Measurements from ENCODE around the gene YIPF5.

Gene YIPF5

DNA sequence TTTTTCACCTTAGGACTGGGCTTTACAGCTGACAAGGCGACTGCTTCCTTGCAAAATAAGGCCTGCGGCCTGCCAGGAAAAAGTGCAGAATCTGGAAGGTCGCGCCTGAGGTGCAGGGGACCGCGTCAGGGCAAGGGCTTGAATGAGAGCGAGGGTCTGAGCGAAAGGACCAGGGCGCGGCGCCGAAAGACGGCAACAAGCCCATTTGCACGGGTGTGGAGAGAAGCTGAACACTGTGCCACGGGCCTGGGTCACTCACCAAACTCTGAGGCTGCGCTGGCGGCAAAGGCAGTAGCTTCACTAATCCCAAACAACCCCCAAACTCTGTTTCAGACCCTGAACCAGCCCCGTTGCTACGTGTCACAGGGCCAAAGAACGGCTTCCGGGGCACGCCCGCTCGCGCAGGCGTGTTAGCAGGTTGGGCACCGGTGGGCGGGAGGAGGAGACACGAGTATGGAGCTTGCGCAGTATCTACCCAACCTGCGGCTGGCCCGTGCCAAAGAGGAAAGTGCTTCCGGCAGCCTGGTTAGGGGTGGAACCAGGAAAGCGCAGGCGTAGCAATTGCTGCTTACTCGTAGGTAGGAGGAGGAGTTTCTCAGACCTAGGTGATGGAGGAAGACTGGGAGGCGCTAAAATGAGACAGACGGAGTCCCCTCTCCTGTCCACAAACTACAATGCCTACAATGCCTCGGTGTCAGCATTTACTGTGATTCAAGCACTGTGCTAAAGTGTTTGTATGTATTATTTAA is at the start of gene YIPF5, which contains the start of gene KCTD16:
Gene YIPF5 (minus strand): TSS at position 384 of the 749 bp plus-strand sequence. CDS start 704 bp downstream, outside the sequence.
Gene KCTD16 (plus strand): TSS at position 598 of the 749 bp plus-strand sequence.
- peak; percentile 64 to 97 (median 90) for DNase-seq

DNA sequence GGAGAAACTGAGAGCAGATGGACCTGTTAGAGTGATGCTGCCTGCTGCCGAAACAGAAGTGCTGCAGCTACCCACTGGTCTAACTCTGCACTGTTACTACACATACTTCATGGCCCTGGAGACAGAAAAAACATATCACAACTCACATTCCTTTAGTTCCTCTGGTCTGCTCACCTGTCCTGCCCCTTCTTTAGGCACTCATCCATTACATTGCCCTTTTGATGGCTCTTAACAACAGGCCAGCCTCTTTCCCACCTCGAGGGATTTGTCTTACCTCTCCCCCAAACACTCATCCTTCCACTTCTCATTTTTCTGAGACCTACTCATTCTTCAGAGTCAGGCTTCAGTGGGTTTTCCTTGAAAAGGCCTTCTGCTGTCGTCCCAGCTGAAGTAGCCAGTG is 49.4 kb upstream of the YIPF5 start:
- no peak for DNase-seq

DNA sequence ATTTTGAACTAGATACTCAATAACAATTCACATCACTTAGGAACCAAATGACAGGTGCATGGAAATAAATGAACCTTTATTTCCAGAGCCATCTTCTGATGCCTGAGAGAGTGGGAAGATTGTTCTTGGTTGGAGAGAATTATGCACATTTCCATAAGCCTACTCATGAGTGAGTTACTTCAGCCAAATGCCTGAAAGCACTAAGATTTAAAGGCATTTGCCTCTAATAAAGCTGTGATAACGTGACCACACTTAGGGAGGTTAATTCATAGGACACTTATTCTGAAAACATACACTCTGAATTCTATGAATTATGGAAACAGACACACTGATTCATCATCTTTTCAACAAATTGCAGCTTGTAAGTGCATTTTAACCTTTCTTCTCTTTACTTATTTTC is 40.2 kb upstream of the YIPF5 start:
- no peak for DNase-seq

DNA sequence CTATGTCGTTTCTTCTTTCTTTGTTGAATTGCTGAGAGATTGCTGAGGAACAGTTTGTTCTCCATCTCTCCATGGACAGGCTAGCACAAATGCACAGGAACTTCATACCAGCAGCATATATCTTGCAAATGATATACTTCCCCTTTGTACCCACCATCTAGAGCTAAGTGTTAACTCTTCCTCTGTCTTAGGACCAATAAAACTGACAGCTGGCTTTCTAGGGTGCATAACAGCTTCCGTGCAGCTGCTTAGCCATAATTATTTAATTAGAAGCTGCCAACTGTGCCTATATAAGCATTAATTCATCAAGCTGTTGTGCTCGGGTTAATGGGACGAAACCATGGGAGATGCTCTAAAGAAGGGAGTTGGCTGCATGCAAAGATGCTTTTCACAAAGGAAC is 38.9 kb upstream of the YIPF5 start:
- no peak for DNase-seq

DNA sequence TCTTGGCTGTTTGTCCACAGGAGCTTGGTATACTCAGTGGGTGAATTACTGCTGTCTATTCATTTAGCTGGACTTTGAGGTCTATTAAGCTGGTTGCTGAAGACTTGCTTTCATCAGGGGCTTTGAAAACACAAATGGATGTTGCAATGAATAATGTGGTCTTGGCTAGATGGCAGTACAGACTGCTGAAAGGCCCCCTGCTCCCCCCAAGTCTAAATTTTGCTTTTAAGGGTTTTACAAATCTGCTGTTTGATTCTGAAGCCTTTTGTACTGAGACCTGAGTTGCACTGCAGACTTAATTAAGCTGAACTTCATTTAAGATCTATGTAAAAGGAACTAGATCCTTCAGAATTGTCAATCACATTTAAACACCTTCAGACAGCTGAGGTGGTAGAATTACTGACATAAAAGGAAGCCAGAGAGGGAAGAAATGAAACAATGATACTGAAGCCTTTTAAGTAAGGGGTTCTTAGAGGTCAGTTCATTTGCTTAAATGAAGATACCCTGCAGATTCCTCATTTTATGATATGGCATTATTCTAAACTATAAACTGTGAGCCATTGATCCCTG is 37.5 kb upstream of the YIPF5 start:
- DNase-seq, result no peak

DNA sequence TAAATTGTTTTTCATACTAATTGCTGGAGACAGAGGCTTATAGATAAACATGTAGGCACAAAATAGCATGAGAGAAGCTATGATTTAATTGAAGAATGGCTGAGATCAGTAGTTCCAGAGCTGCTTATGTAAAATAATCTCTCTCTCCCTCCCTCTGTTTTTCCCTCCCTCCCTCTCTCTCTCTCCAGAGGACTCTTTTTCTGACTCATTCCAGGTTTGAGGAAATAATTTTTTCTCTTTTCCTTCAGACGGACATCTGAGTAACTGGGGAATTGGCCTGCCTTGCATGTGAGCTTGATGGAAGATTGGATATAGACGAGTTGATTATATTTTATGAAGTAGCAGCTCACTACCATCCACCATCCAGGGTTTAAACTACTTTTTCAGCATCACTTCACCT is 35.7 kb upstream of the YIPF5 start:
- DNase-seq, result no peak

DNA sequence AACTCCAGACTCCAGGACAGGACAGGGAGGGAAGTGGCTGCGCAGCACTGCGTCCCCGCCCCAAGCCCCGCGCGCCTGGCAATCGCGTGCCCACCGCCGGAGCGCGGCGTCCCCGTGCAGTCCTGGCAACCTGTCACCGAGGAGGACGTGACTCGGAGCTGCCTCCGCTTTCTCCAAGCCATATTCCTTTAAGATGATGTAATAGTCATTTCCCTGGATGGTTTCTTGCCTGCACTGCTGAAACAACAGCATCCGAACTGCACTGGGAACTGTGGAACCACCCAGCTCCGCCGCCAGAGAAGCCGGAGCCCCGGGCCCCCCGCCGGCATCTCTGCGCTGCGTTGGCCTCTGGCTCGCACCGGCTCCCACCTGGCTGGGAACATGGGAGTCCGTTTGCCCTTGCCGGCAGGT is 34.7 kb upstream of the YIPF5 start:
- DNase-seq, result no peak

DNA sequence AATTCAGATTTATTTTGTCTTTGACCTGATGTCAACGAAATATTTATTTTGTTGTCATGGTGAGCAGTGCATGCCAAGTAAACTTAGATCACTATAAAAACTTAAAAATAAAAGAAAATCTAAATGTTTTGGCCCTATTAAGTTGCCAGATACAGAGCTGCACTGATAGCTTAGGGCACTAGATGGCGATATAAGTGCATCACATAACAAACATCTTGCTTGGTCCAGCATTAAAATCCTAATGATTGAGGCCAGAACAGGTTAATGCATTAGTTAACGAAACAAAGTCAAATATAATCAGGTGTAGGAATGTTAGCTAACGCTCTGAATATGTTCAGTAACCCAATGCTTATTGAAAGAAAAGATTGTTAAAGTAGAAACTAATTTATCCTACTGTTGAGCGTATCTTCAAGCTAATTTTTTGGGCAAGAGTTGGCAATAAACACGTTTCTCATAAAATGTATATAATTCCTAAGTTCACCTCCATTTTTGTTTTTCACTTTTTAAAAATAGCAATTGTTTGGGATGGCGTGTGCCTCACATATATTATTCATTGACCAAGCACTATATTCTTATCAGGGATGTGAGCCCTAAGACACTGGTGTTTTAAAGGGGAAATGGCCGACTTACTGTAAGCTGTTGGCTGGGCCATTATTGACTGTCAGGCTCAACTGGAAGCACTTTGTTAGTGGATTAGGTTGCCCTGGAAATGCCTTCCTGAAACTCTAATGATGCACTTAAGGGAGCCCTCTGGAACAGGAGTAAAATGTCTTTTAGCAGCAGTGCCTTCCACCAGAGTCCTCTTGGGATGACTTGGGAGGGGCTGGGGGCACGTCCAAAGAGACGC is 33.5 kb upstream of the YIPF5 start:
- DNase-seq, result peak in 2 of 14 donors; percentile 7 to 8

DNA sequence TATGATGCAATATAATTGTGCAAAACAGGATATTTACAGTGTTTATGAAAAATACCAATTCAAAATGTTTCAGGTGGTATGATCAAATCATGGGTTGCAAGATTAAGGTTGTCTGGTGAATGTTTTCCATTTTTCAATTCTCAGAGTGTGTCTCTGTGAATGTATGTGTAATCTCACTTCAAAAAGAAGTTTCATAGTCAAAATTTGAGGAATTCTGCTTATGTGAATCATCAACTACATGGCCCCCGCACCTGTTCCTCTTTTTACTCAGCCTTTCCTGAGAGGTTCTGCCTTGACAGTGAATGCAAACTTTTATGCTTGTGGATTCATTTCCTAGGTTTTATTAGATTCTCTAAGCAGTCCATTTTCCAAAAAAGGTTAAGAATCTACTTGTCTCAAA is 32.3 kb upstream of the YIPF5 start:
- DNase-seq, result no peak

DNA sequence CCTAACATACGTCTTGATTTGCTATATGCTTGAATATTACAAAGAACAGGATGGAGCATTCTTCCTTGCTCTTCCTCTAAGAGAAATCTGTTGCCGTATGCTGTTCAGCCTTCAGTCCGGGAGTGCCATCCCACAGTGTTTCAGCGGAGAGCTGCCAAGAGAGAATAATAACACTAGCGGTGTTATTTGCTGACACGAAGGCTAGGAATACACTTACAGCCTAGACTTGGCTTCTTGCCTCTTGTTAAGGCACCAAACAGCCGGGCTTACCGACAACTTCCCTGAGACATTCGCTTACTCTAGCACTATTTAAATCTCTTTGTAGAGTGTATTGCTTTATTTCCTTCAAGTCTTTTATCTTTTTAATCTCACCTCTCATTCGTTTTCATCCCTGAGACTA is 31.6 kb upstream of the YIPF5 start:
- DNase-seq, result no peak

DNA sequence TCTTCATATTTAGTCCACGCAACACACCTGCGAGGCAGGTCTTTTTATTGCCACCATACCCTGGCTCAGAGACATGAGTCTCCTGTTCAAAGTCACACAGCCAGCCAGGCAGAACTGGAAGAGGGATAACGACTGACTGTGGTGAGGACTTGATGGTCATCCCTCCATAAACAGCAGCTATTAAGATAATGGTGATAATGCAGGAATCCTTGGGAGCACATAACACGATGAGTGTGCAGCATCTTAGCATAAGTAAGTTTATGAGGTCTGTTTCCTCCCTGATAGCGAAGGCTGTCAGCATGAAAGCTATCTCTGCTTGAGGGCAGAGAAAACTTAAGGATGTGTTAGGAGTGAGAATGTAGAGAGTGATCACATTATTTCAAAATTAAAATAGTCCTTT is 31.1 kb upstream of the YIPF5 start:
- no peak for DNase-seq

DNA sequence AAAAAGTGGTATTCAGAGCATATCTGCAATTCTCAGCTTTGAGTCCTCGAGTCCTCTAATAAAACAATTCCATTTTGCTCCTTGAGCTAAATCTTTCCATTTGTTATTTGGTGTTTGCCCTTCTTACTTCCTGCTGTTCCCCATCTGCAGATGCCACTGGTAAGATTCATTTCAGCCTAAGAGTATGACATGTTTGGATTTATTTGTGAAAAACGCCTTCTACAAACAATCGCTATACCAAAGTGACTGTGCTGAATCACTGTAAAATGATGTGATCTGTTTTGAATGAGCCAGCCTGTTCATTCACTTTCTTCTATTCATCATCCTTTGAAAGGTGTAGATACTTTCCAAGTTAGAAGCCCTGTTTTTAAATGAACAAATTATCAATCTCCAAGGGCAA is 27.9 kb upstream of the YIPF5 start:
- no peak for DNase-seq

DNA sequence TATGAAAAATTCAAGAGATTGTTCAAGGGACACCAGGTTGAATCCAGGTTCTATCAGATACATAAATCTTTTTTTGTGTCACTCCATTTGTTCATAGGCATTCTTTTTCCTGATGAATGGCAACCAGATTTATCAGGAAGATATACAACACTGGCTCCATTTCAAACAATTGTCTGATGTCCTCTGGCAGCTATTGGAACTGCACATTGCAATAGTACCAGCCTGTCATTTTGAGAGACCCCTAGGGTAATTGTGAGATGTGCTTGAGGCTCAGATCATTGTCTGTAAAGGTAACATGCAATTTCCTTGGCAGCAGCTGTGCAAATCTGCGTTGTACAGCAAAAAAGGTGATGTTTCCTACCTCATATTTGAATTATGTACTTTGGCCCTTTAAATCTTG is 26.2 kb upstream of the YIPF5 start:
- no peak for DNase-seq

DNA sequence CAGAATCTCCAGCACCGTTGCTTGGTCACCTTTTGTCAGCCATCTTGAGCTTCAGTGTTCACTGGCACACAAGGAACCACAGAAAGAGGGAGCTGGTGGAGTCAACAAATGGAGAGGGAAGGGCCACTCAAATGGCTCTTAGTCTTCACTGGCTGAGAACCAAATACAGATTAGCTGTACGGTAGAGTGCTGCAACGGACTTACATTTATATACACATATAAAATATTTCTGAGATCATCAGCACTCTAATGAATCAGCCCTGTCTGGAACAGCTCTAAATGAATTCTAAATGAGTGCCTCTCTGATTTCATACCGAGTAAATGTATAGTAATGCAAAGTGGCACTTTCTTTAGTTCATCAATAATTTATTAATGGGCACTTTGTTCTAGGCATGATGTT is 25.0 kb upstream of the YIPF5 start:
- DNase-seq, result no peak

DNA sequence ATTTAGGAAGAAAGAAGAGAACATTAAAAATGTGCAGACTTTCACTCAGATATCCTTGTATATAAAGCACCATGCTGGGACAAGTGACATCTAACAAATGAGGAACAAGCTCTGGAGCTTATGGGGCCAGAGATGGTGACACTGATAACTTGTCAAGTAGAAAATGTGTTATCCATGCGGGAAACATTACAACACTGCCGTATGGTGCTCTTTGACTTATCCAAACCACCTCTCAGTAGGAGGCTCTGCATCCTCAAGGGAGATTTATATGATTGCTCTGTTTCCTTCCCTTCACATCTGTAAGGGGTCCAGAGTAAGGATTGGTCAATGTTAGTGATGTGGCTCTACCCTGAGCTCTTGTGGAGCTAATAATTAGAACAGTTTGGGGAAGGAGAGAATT is 23.7 kb upstream of the YIPF5 start:
- no peak for DNase-seq

DNA sequence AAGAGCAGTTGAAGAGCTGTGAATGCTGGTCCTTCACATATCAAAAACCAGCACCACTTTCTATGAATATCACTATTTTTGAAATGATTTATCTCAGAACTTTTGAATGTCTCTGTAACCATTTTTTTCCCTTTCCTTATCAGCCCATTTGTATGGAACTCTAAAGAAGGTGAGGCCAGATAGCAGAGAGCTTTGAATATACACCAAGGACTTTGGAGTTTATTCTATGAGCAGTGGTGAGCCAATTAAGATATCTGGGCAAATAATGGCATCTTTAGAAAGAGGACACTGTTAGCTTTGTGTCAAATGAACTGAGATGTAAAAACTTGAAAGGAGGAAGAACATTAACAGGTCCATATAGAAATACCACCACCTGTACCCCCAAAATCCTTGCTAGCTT is 22.2 kb upstream of the YIPF5 start:
- no peak for DNase-seq

DNA sequence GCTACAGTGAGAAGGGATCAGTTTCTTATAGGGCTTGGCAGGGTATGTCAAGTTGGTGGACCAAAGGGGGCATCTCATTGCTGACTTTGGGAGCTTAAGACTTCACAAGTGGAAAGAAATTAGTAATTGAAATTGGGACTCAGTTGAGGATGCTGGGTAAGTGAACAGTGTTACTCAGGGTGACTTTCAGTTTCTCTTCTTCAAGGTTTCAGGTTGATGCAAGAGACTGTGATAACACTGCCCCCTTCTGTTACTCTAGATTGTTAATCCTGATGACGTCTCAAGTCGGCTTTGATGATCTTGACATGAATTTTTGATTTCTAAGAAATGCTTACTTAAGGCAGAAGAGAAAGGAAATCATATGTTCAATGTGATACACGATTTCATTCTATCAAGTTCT is 21.5 kb upstream of the YIPF5 start:
- no peak for DNase-seq

DNA sequence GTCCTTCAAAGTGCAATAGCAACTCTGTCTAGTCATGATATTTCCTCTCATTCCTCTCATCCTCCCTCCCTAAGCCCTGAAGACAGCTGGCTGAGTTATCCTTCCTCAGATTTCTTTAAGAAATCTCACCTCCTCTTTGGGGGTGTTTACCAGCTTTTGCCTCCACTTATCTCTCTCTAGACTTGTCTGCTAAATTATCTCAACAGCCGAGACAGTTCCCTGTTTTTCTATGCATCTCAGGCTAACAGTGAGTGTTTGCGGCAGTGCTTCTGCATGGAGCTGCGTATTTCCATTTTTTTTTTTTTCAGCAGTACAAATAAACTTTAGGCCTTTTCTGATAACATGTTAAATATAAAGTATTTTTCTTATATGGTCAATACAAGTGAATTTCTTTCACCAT is 21.1 kb upstream of the YIPF5 start:
- DNase-seq, result no peak

DNA sequence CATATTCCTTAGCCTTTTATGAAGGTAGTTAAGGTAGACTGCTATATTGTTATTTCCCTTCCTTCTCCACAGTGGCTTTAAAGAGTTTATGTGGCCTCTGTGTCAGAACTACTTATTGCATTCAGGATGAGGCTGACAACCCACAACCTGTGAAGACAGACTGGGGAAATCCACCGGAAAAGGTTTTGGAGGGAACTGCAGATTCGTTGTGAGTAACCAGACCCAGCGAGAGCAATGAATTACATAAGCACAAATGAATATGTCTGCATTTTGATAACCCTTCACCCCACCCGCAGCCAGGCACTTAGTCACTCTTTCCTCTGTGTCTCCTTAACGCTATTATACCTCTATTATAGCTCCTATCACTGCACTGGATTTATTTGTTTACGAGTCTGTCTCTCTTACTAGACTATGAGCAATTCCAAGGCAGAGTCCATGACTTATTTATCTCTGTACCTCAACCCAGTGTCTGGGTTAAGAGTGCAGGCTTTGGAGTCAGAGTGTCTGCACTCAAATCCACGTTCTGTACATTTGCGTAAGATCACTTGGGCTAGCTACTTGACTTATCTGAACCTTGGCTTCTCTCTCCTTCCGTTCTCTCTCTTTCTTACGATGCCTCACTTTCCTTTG is 19.5 kb upstream of the YIPF5 start:
- DNase-seq, result no peak

DNA sequence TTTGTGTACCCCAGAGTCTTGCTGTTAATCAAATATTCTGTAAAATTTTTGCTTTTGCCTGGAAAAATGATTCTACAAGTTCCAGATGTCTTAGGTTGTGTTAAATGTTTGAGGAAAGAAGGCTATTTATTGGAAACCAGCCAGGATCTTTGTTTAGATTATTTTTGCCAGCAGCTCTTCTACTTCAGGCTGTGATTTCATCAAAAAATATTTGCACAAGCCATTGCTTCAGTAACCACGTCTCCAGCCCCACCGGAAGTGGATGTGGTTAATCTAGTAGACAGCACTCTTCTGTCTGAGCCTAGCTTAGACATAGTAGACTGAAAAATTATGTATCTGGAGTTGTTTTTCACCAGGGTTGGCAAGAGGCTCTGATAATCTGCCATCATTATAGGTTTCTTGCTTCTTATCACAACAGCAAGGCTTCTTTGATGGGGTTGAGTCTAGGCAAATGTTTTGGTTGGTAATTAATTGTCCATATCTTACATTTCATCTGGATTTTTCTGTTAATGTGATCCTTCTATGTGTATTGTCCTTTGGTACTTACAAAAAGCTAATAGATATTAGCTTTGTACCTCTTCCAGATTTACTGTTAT is 17.3 kb upstream of the YIPF5 start:
- no peak for DNase-seq

DNA sequence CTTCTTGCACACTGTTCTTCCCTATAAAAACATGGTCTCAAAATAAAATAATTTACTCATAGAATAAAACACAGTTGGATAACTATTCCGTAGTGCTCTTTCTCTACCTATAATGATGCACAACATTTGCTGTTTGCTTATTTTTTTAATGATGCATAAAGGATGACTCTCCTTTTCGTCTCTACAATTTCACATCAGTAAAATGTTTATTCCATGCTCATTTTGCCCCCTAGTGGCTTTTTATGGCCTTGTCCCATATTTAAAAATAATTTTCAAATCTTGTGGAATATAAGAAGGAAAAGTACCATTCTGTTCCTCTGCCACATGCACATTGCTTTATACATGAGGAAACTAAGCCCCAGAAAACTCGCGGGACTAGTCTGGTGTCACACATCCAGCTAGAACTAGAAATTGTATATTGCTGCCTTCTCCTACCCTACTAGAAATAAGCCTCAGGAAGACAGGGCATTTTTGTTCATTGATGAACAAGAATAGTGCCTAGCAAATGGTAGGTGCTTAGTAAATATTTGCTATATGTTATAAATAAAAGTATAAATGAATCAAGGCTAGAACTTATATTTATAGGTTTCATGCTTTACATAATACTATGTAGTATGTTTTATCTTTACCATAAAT is 12.9 kb upstream of the YIPF5 start:
- DNase-seq, result no peak

DNA sequence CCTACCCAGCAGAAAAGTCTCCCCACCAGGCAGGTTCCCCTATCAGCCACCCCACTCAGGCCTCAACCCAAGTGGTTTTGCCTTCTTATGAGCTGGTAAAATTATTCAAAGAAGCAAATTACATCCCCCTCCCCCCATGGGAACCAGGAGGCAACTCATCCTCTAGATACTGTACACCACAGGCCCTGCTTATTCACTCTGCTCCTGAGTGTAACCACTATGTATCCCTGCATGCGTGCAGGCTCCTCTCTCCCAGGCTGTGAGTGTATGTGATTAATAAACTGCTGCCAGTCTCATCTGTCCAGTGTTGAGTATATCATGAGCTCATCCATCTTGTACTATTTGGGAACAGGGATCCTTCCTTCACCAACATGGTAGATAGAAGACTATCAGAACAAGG is 8.8 kb upstream of the YIPF5 start:
- no peak for DNase-seq
